H9 (cell line): ENCODE measurements around the gene ST8SIA6. TPM values are rescaled to one million over a fixed set of nuclear protein-coding genes. Genes with fewer than 3 reads are reported as not detected.

ENCODE experiments used
- DNase-seq: peaks from one replicate; pipeline ENCODE4 v3.0.0-alpha.2; 2017
- H2AFZ ChIP-seq: one replicate; pipeline ENCODE4 v1.6.1; 2013; ENCODE audit warnings: mild to moderate bottlenecking, low read length, control low read depth, moderate library complexity
- H2AK5ac ChIP-seq: 2 replicates; pipeline ENCODE4 v1.6.1; 2013; ENCODE audit warnings: low read length, control low read depth, mixed read lengths; ENCODE audit not compliant: insufficient read length
- H2BK120ac ChIP-seq: one replicate; pipeline ENCODE4 v1.6.1; 2013; ENCODE audit warnings: low read depth, mild to moderate bottlenecking, low read length, control low read depth, inconsistent platforms; ENCODE audit not compliant: poor library complexity, severe bottlenecking
- H2BK12ac ChIP-seq: 2 replicates; pipeline ENCODE4 v1.6.1; 2013; ENCODE audit warnings: low read length, control low read depth, mixed read lengths, low read depth; ENCODE audit not compliant: insufficient read length
- H2BK15ac ChIP-seq: 2 replicates; pipeline ENCODE4 v1.6.1; 2013; ENCODE audit warnings: low read depth, low read length, control low read depth
- H2BK20ac ChIP-seq: one replicate; pipeline ENCODE4 v1.6.1; 2013; ENCODE audit warnings: low read depth, mild to moderate bottlenecking, low read length, control low read depth, inconsistent platforms; ENCODE audit not compliant: poor library complexity, severe bottlenecking
- H2BK5ac ChIP-seq: 2 replicates; pipeline ENCODE4 v1.6.1; 2013; ENCODE audit warnings: low read length, control low read depth, mixed read lengths; ENCODE audit not compliant: insufficient read length
- H3K14ac ChIP-seq: 2 replicates; pipeline ENCODE4 v1.6.1; 2013; ENCODE audit warnings: low read length, control low read depth; ENCODE audit not compliant: insufficient read depth
- H3K18ac ChIP-seq: 2 replicates; pipeline ENCODE4 v1.6.1; 2013; ENCODE audit warnings: low read depth, mild to moderate bottlenecking, mixed read lengths, low read length, control low read depth; ENCODE audit not compliant: insufficient read length
- H3K23ac ChIP-seq: 2 replicates; pipeline ENCODE4 v1.6.1; 2013; ENCODE audit warnings: low read length, control low read depth, mixed read lengths, low read depth; ENCODE audit not compliant: insufficient read length
- H3K23me2 ChIP-seq: 2 replicates; pipeline ENCODE4 v1.6.1; 2013; ENCODE audit warnings: low read depth, mild to moderate bottlenecking, mixed read lengths, low read length, control low read depth; ENCODE audit not compliant: insufficient read length, poor library complexity, severe bottlenecking
- H3K27ac ChIP-seq: 2 replicates; pipeline ENCODE4 v1.5.1; 2013; ENCODE audit warnings: low read length, control low read depth, mixed read lengths, low read depth; ENCODE audit not compliant: insufficient read length
- H3K27me3 ChIP-seq: 2 replicates; pipeline ENCODE4 v1.6.1; 2013; ENCODE audit warnings: low read length, control low read depth, inconsistent platforms; ENCODE audit not compliant: insufficient read depth
- H3K4ac ChIP-seq: 2 replicates; pipeline ENCODE4 v1.6.1; 2013; ENCODE audit warnings: low read depth, mild to moderate bottlenecking, control low read depth, inconsistent platforms, low read length, moderate library complexity
- H3K4me1 ChIP-seq: 2 replicates; pipeline ENCODE4 v1.6.1; 2013; ENCODE audit warnings: low read length, control low read depth, inconsistent platforms; ENCODE audit not compliant: insufficient read depth
- H3K4me2 ChIP-seq: 2 replicates; pipeline ENCODE4 v1.6.1; 2013; ENCODE audit warnings: low read length, control low read depth, mixed read lengths; ENCODE audit not compliant: insufficient read length, insufficient read depth
- H3K56ac ChIP-seq: 2 replicates; pipeline ENCODE4 v1.6.1; 2013; ENCODE audit warnings: low read depth, mild to moderate bottlenecking, mixed read lengths, low read length, control low read depth; ENCODE audit not compliant: insufficient read length
- H3K79me1 ChIP-seq: 2 replicates; pipeline ENCODE4 v1.6.1; 2013; ENCODE audit warnings: low read depth, mild to moderate bottlenecking, moderate library complexity, low read length, control low read depth, inconsistent platforms; ENCODE audit not compliant: insufficient read depth, poor library complexity, severe bottlenecking
- H3K79me2 ChIP-seq: 2 replicates; pipeline ENCODE4 v1.6.1; 2013; ENCODE audit warnings: low read length, control low read depth, inconsistent platforms; ENCODE audit not compliant: insufficient read depth
- H3K9ac ChIP-seq: 2 replicates; pipeline ENCODE4 v1.6.1; 2013; ENCODE audit warnings: low read length, control low read depth, mixed read lengths; ENCODE audit not compliant: insufficient read length; ENCODE audit errors: extremely low read depth
- H3K9me3 ChIP-seq: one replicate; pipeline ENCODE4 v1.6.1; 2013; ENCODE audit warnings: low read depth, low read length, inconsistent platforms; ENCODE audit not compliant: control insufficient read depth
- H3T11ph ChIP-seq: one replicate; pipeline ENCODE4 v1.6.1; 2013; ENCODE audit warnings: mild to moderate bottlenecking, low read length, control low read depth, inconsistent platforms
- H4K20me1 ChIP-seq: one replicate; pipeline ENCODE4 v1.6.1; 2013; ENCODE audit not compliant: control insufficient read depth, insufficient read length, insufficient read depth
- H4K5ac ChIP-seq: 2 replicates; pipeline ENCODE4 v1.6.1; 2013; ENCODE audit warnings: low read depth, mild to moderate bottlenecking, mixed read lengths, low read length, control low read depth; ENCODE audit not compliant: insufficient read length
- H4K8ac ChIP-seq: replicated peaks from 2 replicates; pipeline ENCODE4 v1.6.1; 2013; ENCODE audit warnings: low read length, control low read depth, mixed read lengths, low read depth; ENCODE audit not compliant: insufficient read length
- H4K91ac ChIP-seq: 2 replicates; pipeline ENCODE4 v1.6.1; 2013; ENCODE audit warnings: low read depth, mild to moderate bottlenecking, moderate library complexity, mixed read lengths, low read length, control low read depth; ENCODE audit not compliant: insufficient read length
- H3K27ac Mint-ChIP-seq, 3 experiments: 2 replicates in 2 of 3; 3 replicates in 1 of 3; pipeline ENCODE4 v1.8.0; 2020 to 2021; ENCODE audit warnings: mixed read lengths in 3 of 3, mild to moderate bottlenecking in 1 of 3, moderate library complexity in 1 of 3
- H3K27me3 Mint-ChIP-seq: 2 replicates; pipeline ENCODE4 v1.8.0; 2021; ENCODE audit warnings: low read depth, mild to moderate bottlenecking, moderate library complexity, mixed read lengths
- H3K36me3 Mint-ChIP-seq, 3 experiments: 2 replicates in 2 of 3; 3 replicates in 1 of 3; pipeline ENCODE4 v1.8.0; 2020 to 2021; ENCODE audit warnings: low read depth in 3 of 3, mixed read lengths in 3 of 3; ENCODE audit not compliant: insufficient read depth in 1 of 3
- H3K4me1 Mint-ChIP-seq, 2 experiments: 2 replicates each; pipeline ENCODE4 v1.8.0; 2020; ENCODE audit warnings: mixed read lengths in 2 of 2
- H3K4me3 Mint-ChIP-seq, 2 experiments: 2 replicates in 1 of 2; 3 replicates in 1 of 2; pipeline ENCODE4 v1.8.0; 2020 to 2021; ENCODE audit warnings: mild to moderate bottlenecking in 2 of 2, mixed read lengths in 2 of 2, moderate library complexity in 1 of 2
- H3K9me3 Mint-ChIP-seq, 2 experiments: 2 replicates in 1 of 2; 3 replicates in 1 of 2; pipeline ENCODE4 v1.8.0; 2020; ENCODE audit warnings: mild to moderate bottlenecking in 2 of 2, mixed read lengths in 2 of 2, moderate library complexity in 1 of 2
- WGBS: extraction: QIAGEN DNeasy Blood & Tissue Kit; methylation state at CpG from one replicate; pipeline ENCODE4 v1.1.7; 2013; ENCODE audit warnings: missing lambda C conversion rate, low lambda C conversion rate, mixed read lengths; ENCODE audit not compliant: insufficient read length; ENCODE audit errors: extremely low coverage; 5-methylcytosine and 5-hydroxymethylcytosine counted together
- total RNA-seq: library from RNA; stranded (reverse); gene quantifications from 2 replicates; pipeline ENCODE4 v1.2.1, GENCODE V29; 2021
- TF ChIP-seq, protein P1 (sequence below): fragments of 200-600 bp; sonication (generic); conservative IDR thresholded peaks from 3 replicates; pipeline ENCODE4 v1.8.0; 2021; ENCODE audit warnings: antibody characterized with exemption, mild to moderate bottlenecking

ST8SIA6 gene
- total RNA-seq, 1 experiment from 2014 or later = 0.37 TPM

DNA sequence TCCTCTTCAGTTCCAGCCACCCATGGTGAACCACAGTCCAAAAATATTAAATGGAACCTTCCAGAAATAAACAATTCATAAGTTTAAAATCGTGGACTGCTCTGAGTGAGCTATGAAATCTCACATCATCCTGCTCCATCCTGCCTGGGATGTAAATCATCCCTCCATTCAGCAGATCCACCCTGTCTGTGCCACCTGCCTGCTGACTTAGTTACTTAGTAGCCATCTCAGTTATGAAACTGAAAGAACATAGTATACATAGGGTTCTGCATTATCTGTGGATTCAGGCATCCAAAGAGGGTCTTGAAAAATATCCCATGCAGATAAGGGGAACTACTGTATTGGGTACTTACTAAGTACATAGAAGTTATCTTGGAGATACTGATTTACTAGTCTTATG is 89.0 kb downstream of the ST8SIA6 start:
- Histone ChIP-seq H2AFZ (no peak overlapping the region), H4K91ac (no peak overlapping the region), H4K8ac (no peak overlapping the region), H2BK120ac (no peak overlapping the region), H2BK5ac (no peak overlapping the region), H3K9ac (no peak overlapping the region), H3K27me3 (no peaks in the 10 kb centered on the region), H3K4me1 (no peaks in the 10 kb centered on the region), H3K14ac (no peak overlapping the region), H2BK20ac (no peak overlapping the region), H4K5ac (no peak overlapping the region), H3K23me2 (no peaks in the 10 kb centered on the region), H3K79me1 (no peaks in the 10 kb centered on the region), H3K18ac (no peak overlapping the region), H3K4me2 (no peak overlapping the region), H3K79me2 (no peaks in the 10 kb centered on the region), H3K23ac (no peak overlapping the region), H3K4ac (no peak overlapping the region), H3K27ac (no peak overlapping the region), H3K9me3 (no peaks in the 10 kb centered on the region), H3K56ac (no peak overlapping the region), H2AK5ac (no peak overlapping the region), H2BK15ac (no peak overlapping the region), H2BK12ac (no peak overlapping the region), H4K20me1 (no peaks in the 10 kb centered on the region), H3T11ph (no peak overlapping the region)
- Mint-ChIP-seq H3K4me3 (no peak overlapping the region), H3K27ac (no peak overlapping the region), H3K9me3 (peaks cover 4 to 5% of the 10 kb centered on the region in 2 experiments; a peak in 3 of 5 replicates), H3K4me1 (no peaks in the 10 kb centered on the region), H3K27me3 (no peaks in the 10 kb centered on the region), H3K36me3 (peaks cover 0 to 13% (median 0%) of the 10 kb centered on the region in 3 experiments; a peak in 3 of 7 replicates)
- no CpG with 5 or more reads among the region's 1 CpG for WGBS
- DNase-seq = no peak
- TF ChIP-seq, protein P1, sequence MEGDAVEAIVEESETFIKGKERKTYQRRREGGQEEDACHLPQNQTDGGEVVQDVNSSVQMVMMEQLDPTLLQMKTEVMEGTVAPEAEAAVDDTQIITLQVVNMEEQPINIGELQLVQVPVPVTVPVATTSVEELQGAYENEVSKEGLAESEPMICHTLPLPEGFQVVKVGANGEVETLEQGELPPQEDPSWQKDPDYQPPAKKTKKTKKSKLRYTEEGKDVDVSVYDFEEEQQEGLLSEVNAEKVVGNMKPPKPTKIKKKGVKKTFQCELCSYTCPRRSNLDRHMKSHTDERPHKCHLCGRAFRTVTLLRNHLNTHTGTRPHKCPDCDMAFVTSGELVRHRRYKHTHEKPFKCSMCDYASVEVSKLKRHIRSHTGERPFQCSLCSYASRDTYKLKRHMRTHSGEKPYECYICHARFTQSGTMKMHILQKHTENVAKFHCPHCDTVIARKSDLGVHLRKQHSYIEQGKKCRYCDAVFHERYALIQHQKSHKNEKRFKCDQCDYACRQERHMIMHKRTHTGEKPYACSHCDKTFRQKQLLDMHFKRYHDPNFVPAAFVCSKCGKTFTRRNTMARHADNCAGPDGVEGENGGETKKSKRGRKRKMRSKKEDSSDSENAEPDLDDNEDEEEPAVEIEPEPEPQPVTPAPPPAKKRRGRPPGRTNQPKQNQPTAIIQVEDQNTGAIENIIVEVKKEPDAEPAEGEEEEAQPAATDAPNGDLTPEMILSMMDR = no peak
